Measurements from ENCODE around the gene TNS3. TPM values are rescaled to one million over a fixed set of nuclear protein-coding genes. Genes with fewer than 3 reads are reported as not detected.

Gene TNS3
- total and polyA plus RNA-seq, 2 donors (not counting 3 experiments of a cell fraction or from before 2014, with no cell fraction given): 10.4 to 45.1 TPM

GRCh38 chr7:47284691-47285635 is 296.9 kb downstream of the TNS3 start:
- H3K36me3 ChIP-seq (ENCODE audit: control insufficient read depth in 2 of 2, extremely low read depth in 1 of 2, insufficient read depth in 2 of 2, low read length in 2 of 2): peaks cover 0 to 3% of the 10 kb centered on the region in 2 experiments
- H3K4me2 ChIP-seq (ENCODE audit: insufficient read depth, low read length): no peak overlapping the region
- no peak for FAIRE-seq
- no peak overlapping the region for H2AFZ ChIP-seq (ENCODE audit: low read depth, low read length)
- H3K27me3 ChIP-seq (ENCODE audit: control insufficient read depth in 2 of 2, insufficient read depth in 2 of 2, low read length in 2 of 2): no peaks in the 10 kb centered on the region
- POLR2A ChIA-PET: no interaction called here
- no TSS peak for BruUV-seq (replicated peaks)
- H4K20me1 ChIP-seq (replicated peaks; ENCODE audit: control insufficient read depth, extremely low read depth, insufficient read depth, low read length): no peaks in the 10 kb centered on the region
- TF ChIP-seq CTCF (IDR thresholded peaks at IDR 0.05; ENCODE audit: extremely low read depth in 1 of 2, insufficient read depth in 1 of 2, low read depth in 1 of 2, low read length in 2 of 2) (no peak), MYC (IDR thresholded peaks at IDR 0.05; ENCODE audit: low read depth, low read length) (no peak), GATA2 (IDR thresholded peaks at IDR 0.05; ENCODE audit: insufficient read depth, insufficient read length, low read depth, low read length) (no peak), EZH2 (IDR thresholded peaks at IDR 0.05; ENCODE audit: borderline replicate concordance, low read depth, low read length, severe bottlenecking) (no peak), FOS (IDR thresholded peaks at IDR 0.05; ENCODE audit: borderline replicate concordance, insufficient read depth, low read length) (no peak)
- no peaks in the 10 kb centered on the region for H3K79me2 ChIP-seq (ENCODE audit: control insufficient read depth, insufficient read depth, low read length)
- intact Hi-C loops (cut with micrococcal nuclease): no loop called here
- H3K4me1 ChIP-seq (ENCODE audit: control insufficient read depth, extremely low read depth, insufficient read depth, low read length): no peaks in the 10 kb centered on the region
- CTCF ChIA-PET: interaction anchor here (1.6 kb wide), 1 partner anchor 18 kb away, joined by 3 read pairs; no protein-coding TSS in a partner anchor
- no peak overlapping the region for H3K27ac ChIP-seq (ENCODE audit: insufficient read depth, low read depth, low read length)
- no peaks in the 10 kb centered on the region for H3K9me1 ChIP-seq (replicated peaks; ENCODE audit: control insufficient read depth, extremely low read depth, insufficient read depth, low read length)
- H3K4me3 ChIP-seq (replicated peaks in 1 of 3; ENCODE audit: insufficient read depth in 1 of 3, low read depth in 1 of 3, low read length in 3 of 3): no peak overlapping the region
- dilution Hi-C loops (cut with MboI; ENCODE audit: extremely low pct_ligation_motif_present, low sequenced_read_pairs): no loop called here
- no peak for DNase-seq (ENCODE audit: low read depth, low spot score)
- H3K9me3 ChIP-seq (replicated peaks; ENCODE audit: control insufficient read depth, insufficient read depth, low read length): no peaks in the 10 kb centered on the region
- H3K9ac ChIP-seq (replicated peaks; ENCODE audit: extremely low read depth, insufficient read depth, low read length): no peak overlapping the region

Measured in endothelial cell of umbilical vein (primary cell).